ENCODE measurements around the gene ETNK1.

GRCh38 chr12:22577667-22578066, 47.3 kb upstream of the ETNK1 start:
- TF ChIP-seq CTCF (IDR thresholded peaks at IDR 0.05) (no peak), POLR2A (IDR thresholded peaks at IDR 0.05) (no peak)
